ENCODE results near the gene MS4A12. TPM values are rescaled to one million over a fixed set of nuclear protein-coding genes. Genes with fewer than 3 reads are reported as not detected.
A peak's percentile ranks its signal among the peaks of the same experiment; 100 is the strongest.
"Not testable (repeated sequence)": the region's sequence is repeated elsewhere in the genome, so short reads cannot be mapped to it uniquely, and the experiment has no call there.

The MS4A12 gene
- total RNA-seq, 1 experiment from 2014 or later, result not detected

DNA sequence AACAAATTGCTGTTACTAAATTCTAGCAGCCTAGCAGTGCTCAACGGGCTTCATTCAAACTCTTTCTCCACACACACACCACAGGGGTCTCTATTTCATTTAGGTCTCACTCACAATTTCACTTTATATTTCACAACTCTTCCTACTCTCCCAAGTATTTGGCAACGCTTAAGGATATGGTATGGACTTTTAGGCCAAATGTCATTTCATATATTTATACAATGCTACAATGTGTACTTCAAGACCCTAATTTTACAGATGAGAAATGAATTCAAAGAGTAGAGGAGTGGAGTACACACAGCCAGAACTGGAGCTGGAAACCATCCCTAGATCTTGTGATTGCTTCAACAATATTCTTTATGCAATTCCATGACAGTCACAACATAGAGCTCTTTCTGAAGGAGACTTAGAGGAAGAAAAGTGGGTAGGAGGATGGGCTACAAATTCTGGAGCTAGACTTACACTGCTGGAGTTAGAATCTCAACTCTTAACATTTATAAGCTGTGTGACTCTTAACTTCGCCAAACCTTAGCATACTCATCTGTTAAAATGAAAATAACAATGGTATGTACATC, 20.2 kb downstream of the MS4A12 start:
- DNase-seq (ENCODE audit: low spot score), result no peak

DNA sequence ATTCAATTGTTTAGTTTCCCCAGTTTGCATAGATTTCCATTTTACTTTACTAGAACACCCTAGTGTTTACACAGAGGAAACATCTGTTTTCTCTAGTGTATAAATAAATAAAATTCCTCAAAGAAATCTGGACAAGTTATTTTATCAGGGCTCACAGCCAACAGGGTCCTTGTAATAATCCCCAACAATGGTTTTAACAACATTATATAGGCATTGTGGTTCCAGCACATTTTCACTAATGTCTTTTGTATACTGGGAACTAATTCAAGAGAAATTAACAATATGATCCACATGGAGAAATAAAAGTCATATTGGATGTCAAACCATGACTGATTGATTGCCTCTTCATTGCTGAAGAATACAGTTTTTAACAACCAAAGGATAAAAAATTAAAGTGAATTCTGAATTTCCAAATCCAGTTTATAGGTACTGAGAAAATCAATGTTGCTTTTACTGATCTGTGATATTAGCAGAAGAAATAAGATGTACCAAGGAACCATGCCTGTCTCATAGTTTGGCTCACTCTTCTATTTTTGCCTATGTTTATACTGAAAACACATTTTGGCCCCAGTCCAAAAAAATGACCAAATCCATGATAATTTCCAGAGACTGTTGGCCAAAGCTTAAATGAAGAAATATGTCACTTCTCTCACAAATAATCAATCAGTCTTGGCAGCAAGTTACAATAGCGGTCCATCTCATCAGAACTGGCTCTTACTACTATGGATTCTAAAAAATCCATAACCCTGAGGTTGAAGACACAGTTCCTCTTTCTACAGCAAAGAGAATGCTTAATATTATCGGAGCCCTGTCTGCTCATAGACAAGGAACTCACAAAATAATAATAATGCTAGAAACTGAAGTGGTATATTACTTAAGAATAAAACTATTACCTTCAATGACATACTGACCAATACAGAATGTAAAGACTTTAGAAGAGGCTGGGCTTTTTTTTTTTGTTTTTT, 21.2 kb downstream of the MS4A12 start:
- no peak for DNase-seq (ENCODE audit: low spot score)

DNA sequence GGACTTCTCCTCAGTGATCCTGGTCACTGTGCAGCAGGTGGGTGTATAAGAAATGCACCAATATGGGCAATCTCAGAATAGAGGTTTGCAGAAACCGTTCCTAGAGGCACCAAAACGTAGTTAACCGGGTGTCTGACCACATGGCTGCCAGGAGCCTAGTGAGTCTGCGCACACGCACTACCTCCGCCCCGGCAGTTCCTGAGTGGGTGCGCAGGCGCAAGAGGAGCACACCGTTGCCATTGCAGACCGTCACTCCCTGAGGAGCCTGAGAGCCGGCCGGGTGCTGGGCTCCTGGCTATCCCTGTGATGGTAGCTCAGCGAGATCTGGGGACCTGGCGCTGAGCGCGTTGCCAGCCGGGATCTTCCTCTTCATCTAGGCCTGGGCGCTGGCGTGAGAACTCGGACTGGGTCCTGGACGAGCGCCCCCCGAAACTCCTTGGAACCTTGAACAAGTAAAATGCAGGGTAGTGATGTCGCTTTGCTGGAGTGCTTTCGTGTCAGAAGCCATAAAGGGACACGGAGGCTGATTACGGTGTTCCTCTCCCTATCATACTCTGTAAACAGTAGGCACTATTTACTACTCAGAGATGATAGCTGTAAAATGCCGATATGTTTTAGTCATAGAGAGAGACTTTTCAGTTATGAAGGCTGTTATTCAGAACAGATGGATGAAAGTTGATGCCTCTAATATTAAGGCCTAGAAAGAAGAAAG, 22.7 kb downstream of the MS4A12 start, which contains the start of gene MS4A13:
Gene MS4A13 (plus strand): TSS at position 249 of the 712 bp plus-strand sequence. CDS start 2,692 bp downstream, outside the sequence.
- DNase-seq (ENCODE audit: low spot score), result peak; percentile 45

DNA sequence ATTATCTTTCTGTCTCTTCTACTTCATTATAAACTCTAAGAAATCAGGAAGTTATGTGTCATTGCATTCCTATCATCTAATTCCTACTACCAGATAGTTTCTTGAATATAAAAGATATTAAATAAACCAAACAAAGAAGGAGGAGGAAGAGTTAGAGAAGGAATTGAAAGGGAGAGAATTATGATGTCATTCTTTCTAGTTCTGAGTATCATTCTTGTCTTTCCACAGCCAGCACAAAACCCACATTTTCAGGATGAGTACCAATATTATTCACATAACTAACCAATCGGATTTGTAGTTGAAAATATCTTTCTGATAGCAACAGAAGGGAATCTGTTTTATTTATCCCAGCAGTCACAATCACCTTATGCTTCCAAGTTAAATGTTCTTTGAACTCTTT, 35.9 kb downstream of the MS4A12 start:
- DNase-seq (ENCODE audit: low spot score), result no peak

DNA sequence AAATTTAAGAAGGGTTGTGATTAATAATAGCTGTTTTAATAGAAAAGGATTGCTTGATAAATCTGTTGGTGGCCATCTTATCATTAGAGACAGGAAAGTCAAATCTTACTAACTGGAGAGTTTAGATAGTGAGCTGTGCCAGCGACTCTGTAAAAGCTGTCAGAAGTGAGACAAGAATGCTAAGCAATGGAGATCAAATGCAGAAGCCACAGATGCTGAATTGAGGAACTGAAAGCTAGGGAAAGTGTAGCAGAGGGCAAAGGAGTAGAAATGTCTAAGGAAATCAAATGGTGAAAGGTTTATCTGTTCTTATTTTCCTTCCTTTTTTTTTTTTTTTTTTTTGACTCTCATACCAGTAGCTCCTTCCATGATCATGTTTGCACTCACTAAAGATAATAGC, 36.4 kb downstream of the MS4A12 start:
- DNase-seq (ENCODE audit: low spot score), result no peak

DNA sequence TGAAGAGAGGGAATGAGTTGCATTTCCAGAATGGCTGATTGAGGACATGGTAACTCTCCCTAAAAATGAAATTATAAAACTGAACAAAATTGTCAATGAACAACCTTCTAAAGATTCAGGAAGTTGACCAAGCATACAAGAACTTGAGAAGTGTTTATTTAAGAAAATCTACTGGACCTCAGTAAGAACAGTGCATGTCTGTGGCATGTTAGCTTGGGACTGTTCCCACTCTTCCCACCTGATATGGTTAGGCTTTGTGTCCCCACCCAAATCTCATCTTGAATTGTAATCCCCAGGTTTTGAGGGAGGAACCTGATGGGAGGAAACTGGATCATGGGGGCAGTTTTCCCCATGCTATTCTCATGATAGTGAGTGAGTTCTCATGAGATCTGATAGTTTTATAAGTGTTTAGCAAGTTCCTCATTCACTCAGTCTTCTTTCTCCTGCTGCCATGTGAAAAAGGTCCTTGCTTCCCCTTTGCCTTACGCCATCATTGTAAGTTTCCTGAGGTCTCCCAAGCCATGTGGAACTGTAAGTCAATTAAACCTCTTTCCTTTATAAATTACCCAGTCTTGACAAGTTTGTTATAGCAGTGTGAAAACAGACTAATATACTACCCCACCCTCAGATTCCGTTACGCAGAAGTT, 38.0 kb downstream of the MS4A12 start:
- no peak for DNase-seq (ENCODE audit: low spot score)

DNA sequence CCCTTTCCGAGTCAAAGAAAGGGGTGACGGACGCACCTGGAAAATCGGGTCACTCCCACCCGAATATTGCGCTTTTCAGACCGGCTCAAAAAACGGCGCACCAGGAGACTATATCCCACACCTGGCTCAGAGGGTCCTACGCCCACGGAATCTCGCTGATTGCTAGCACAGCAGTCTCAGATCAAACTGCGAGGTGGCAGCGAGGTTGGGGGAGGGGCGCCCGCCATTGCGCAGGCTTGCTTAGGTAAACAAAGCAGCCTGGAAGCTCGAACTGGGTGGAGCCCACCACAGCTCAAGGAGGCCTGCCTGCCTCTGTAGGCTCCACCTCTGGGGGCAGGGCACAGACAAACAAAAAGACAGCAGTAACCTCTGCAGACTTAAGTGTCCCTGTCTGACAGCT, 39.8 kb downstream of the MS4A12 start:
- DNase-seq (ENCODE audit: low spot score), result not testable (repeated sequence)

DNA sequence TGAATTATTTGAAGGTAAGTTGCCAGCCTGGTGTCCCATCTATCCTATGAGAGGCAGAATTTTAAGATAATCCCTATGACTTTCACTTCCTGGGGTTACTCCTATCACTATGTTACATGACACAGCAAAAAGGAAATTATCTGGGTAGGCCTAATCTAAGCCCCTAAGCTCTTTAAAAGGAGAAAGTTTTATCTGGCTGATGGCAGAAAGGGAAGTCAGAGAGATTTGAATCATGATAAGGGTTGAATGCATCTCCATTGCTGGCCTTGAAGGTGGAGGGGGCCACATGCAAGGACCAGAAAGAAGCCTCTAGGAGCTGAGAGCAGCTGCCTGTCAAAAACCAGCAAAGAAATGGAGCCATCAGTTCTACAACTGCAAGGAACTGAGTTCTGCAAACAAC, 46.0 kb downstream of the MS4A12 start:
- not testable (repeated sequence) for DNase-seq (ENCODE audit: low spot score)

DNA sequence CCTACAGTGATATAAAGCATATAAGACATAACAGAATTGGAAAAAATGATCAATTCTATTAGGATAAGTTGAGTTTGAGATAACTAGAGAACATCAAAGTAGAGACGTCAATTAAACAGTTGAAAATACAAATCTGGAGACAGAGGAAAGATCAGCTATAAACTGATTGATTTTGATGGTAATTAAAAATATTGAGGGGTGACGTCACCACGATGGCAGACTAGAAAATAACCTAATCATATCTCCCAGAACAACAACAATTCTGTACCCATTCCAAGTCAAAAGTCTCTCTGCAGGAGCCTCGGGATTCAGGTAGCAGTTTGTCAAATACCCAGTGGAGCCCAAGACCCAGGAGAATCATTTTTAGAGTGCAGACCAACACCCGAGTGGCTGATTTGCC, 51.5 kb downstream of the MS4A12 start:
- no peak for DNase-seq (ENCODE audit: low spot score)

Other genes starting within 250 kb of the MS4A12 start
- gene MS4A4E, start 249.6 kb upstream of the MS4A12 start, total RNA-seq (2014; rRNA removed; shearing (Covaris generic)), result not detected in 2 replicates
- gene MS4A4A, start 212.1 kb upstream of the MS4A12 start, total RNA-seq (2014; rRNA removed; shearing (Covaris generic)), result not detected in 2 replicates
- gene MS4A6E, start 165.5 kb upstream of the MS4A12 start, total RNA-seq (2014; rRNA removed; shearing (Covaris generic)), result not detected in 2 replicates
- gene MS4A7, start 114.2 kb upstream of the MS4A12 start, total RNA-seq (2014; rRNA removed; shearing (Covaris generic)), result not detected in 2 replicates
- not detected in 2 replicates for gene MS4A14, start 96.3 kb upstream of the MS4A12 start, total RNA-seq (2014; rRNA removed; shearing (Covaris generic))
- not detected in 2 replicates for gene MS4A5, start 63.2 kb upstream of the MS4A12 start, total RNA-seq (2014; rRNA removed; shearing (Covaris generic))
- not detected in 2 replicates for gene MS4A1, start 36.9 kb upstream of the MS4A12 start, total RNA-seq (2014; rRNA removed; shearing (Covaris generic))
- gene MS4A13, start 22.6 kb downstream of the MS4A12 start, total RNA-seq (2014; rRNA removed; shearing (Covaris generic)), result 2.3 TPM in 1 of 2 replicates, not detected in the other
- gene MS4A8, start 206.8 kb downstream of the MS4A12 start, total RNA-seq (2014; rRNA removed; shearing (Covaris generic)), result not detected in 2 replicates
- gene MS4A18, start 231.9 kb downstream of the MS4A12 start, total RNA-seq (2014; rRNA removed; shearing (Covaris generic)), result not detected in 2 replicates